ENCODE measurements around the gene ZFP14.
A peak's percentile ranks its signal among the peaks of the same experiment; 100 is the strongest.

Gene ZFP14

DNA sequence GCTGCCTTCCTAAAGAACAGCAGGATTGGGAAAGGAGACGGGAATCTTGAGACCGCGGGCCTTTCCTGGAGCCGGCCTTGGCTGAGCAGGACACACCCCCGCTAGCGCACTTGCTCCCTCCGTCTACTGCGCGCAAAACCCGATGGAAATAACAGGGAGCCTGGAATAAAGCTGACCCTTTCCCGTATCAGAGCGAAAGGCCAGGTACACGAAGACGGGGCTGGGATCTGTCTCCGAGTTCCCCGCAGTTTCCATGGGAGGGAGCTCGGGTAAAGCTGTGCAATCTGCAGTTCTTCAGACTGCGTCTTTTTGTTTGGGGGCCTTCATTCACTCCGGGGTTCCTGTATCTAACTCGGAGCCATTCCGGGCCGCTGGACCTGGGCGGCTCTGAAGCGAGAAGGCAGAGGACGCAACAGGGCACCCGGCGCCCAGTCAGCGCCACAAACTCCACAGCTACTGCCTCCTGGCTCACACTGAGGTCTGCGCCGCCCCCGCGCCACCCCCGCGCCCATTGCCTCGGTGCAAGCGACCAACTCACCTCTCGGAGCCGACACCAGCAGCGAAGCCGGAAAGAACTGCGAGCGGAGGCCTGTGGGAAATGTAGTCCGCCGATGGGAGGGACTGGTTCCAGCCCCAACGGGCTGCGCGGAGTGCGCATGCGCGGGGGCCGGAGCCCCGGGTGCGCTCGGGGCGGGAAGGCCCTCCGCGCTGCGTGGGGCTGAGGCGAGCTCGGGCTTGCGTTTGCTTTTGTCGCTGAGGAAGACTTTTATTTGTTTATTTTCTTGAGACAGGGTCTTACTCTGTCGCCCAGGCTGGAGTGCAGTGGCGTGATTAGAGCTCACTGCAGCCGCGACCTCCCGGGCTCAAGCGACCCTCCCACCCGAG, at the start of gene ZFP14:
ZFP14 (minus strand) TSS at position 577 of the 885 bp plus-strand sequence. CDS start 11,309 bp downstream, outside the sequence.
- DNase-seq, result peak; percentile 93

DNA sequence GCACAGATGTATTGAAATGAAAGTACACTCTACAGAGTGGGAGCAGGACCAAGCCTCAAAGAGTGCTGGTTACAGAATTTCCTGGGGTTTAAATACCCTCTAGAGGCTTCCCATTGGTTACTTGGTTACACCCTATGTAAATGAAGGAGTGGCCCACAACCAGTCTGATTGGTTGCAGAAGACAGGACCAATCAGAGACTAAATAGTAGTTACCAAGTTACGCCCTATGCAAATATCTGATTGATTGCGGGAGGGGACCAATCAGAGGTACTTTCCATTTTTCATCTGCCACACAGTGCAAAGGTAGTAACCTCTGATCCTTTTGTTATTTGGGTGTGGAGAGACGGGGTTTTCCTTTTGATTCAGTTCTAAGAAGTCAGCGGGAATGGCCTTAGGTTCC, 44.9 kb upstream of the ZFP14 start:
- DNase-seq, result no peak

DNA sequence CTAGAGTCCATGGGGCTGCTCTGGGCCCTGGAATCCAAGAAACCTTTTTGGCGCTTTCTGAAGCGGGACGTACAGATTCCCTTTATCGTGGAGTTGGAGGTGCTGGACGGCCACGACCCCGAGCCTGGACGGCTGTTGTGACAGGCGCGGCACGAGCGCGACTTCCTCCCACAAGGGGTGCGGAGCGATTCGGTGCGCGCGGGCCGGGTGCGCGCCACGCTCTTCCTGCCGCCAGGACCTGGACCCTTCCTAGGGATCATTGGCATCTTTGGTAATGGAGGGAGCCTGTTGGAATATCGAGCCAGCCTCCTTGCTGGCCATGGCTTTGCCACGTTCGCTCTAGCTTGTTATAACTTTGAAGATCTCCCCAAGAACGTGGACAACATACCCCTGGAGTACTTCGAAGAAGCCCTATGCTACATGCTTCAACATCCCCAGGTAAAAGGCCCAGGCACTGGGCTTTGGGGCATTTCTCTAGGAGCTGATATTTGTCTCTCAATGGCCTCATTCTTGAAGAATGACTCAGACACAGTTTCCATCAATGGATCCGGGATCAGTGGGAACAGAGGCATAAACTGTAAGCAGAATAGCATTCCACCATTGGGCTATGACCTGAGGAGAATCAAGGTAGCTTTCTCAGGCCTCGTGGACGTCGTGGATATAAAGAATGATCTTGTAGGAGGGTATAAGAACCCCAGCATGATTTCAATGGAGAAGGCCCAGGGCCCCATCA, 42.9 kb upstream of the ZFP14 start:
- DNase-seq, result no peak

DNA sequence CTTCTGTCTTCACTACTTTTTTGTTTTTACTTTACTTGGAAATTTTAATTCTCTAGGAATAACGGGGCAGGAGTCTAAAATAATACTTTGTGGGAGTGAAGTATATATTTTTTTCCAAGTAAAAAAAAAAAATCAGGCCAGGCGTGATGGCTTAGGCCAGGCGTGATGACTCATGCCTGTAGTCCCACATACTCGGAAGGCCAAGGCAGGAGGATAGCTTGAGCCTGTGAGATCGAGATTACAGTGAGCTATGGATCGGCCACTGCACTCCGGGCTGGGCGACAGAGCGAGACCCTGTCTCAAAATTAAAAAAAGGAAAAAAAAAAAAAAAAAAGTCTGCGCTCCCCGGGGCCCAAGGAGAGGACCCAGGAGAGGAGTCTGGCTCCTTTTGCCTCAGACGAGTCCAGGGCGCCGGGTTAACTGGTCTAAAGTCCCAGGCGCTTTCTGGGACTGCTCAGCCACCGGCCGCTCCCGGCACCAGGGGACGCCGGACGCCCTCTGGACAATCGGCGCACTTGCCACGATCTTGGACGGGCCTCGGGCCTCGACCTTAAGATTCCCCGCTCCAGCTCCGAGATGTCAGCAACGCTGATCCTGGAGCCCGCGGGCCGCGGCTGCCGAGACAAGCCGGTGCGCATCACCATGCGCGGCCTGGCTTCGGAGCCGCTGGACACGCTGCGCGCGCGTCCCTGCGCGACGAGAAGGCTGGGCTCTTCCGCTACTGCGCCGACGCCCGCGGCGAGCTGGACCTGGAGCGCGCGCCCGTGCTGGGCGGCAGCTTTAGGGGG, 42.2 kb upstream of the ZFP14 start:
- no peak for DNase-seq

DNA sequence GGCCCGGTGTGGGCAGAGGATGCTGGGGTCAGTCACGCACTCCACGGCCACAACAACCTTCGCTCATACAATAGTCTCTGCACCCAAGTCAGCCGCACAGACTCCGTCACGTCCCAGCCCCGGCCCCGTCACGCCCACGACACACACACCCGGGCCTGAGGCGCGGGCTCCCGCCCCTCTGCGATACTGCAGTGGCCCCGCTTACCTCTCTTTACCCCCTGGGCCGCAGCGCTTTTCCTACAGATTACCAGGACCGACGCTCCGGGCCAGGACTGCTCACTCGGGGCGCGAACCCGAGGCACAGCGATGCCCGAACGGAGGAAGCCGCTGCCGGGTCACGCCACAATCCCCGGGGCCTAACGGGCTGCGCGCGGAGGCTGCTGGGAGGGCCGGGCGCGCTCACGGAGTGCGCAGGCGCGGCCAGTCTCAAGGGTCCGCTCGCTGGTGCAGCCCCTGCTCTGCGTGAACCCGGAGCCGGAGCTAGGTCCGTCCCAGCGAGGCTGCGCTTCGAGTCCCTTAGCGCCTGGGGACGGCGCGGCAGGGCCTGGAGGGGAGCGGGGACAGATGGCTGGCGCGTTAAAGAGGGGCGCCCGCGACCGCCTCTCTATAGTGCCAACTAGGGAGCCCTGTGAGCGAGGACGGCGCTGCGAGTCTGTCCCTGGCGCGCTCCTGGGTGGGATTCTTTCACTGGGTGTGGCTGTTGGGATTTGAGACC, 39.4 kb upstream of the ZFP14 start, which contains the start of gene ZFP82:
ZFP82 (minus strand) TSS at position 358 of the 715 bp plus-strand sequence. CDS start 8,855 bp downstream, outside the sequence.
- DNase-seq, result peak; percentile 65

DNA sequence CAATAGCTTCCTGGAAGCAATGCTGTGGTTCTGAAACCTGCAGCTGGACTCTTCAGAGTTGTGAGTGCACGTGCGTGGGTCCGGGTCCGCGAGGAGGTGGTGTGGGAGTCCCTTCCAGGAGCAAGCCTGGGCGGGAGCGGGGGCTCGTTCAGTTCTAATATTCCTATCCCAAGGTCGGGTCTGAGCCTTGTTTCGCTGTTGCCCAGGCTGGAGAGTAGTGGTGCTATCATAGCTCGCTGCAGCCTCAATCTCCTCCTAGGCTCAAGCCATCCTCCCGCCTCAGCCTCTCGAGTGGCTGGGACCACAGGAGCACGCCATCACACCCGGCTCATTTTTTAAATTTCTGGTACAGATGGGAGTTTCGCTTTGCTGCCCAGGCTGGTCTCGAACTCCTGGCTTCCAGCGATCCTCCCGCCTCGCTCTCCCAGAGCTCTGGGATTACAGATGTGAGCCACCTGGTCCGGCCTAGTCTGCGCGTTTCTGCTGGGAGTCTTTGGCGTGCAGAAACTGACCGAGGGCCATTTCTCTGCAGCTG, 38.8 kb upstream of the ZFP14 start:
- DNase-seq, result no peak

DNA sequence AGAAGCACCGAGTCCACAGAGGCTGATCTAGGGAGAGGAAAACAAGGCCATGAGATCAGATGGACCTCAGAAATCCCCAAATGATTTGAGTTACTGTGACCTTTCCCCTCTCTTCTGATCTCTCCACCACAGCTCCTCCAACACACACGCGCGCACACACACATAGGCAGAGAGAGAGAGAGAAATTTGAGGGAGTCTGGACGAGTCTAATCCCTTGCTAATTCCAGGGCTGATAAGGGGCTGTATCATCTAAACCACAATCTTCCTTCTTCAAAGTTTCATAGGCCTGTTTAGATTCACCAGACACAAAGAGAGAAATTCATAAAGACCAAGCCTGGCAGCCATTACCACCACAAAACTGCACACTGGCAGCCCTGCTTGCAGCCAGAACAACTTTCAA, 30.8 kb upstream of the ZFP14 start:
- no peak for DNase-seq

DNA sequence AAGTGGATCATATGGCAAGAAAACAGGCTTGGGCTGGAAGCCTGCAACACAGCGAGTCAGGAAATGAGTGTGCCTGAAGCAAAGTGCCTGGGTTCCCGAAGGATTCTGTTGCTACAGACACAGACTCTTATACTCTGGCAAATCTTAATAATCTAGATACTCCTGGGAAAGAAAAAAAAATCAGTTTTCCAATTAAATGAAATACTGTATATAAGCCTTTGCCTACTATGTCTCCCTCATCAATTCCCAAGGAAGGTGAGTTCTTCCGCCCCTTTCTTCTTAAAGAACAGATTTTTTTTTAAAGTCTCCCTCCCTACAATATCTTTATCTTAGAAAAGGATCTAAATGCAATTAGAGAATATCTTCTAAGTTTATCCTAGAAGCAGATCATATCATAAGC, 29.1 kb upstream of the ZFP14 start:
- no peak for DNase-seq

DNA sequence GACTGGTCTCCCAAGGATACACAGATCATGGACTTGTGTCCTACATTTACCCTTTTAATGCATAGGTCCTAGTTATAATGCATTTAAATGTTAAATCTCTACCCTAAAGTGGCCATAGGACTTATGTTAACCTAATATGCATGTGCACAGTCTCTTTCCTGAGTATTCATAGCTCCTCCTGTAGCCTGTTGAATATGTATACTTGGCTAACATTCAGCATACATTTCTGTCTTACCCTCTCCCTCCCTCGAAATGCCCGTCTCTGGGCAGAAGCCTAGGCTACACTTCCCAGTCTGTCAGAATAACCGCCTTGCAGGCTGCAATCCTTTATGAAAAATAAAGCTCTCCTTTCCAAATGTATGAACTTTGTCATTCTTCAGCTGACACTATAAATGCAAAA, 25.5 kb upstream of the ZFP14 start:
- DNase-seq, result no peak

DNA sequence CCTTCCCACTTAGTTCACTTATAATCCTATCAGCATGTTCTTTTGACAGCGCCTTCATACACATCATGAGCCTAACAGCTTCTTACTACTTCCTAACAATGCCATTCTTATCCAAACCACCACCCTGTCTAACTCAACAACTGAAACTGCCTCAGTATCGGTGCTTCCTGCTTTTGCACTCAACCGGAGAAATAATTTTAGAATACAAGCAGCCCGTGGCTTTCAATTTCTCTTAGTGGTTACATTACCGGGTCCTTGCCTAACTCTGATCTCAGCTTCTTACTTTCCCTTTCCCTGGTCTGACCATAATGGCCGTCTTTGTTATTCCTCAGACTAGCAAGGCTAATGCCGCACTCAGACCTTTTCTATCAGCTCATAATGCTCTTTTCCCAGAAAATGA, 22.5 kb upstream of the ZFP14 start:
- no peak for DNase-seq

DNA sequence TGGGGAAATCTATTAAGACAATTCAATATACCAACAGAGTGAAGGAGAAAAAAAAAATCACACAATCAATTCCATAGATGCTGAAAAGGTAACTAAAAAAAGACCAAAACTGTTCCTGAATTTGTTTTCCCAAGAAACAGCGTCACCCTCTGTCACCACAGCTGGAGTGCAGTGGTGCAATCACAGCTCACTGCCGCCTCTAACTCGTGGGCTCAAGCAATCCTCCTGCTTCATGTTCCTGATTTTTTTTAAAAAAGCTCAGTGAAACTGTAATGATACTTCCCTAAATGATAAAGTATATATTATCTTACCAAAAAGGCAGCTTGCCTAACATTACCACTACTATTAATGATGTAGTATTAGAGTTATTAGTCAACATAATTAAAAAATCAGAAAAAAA, 19.6 kb upstream of the ZFP14 start:
- no peak for DNase-seq

DNA sequence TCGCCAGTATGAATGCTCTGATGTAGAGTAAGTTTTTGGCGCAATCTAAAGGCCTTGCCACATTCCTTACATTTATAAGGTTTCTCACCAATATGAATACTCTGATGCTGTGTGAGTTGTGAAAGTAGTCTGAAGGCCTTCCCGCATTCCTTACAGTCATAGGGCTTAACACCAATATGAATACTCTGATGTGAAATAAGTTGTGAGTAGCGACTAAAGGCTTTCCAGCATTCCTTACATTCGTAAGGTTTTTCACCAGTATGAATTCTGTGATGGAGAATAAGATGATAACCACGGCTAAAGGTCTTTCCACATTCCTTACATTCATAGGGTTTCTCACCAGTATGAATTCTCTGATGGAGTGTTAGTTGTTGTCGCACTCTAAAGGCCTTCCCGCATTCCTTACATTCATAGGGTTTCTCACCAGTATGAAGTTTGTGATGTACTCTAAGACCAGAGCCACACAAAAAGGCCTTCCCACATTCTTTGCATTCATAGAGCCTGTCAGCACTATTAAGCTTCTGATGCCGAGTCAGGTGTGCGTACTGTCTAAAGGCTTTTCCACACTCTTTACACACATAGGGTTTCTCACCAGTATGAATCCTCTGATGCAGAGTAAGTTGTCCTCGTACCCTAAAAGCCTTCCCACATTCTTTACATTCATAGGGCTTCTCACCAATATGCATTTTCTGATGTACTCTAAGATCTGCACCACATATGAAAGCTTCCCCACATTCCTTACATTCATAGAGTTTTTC, 14.1 kb upstream of the ZFP14 start:
- no peak for DNase-seq

DNA sequence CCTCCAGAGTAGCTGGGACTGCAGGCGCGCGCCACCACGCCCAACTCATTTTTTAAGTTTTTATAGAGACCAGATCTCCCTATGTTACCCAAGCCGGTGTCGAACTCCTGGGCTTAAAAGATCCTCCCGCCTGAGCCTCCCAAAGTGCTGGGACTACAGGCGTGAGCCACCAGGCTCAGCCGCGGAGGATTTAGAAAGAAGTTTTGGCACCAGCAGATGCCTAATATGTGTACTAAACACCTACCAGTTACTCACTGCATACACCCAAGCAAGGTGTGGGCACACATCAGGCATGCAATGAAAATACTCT, 464 bp upstream of the ZFP14 start:
- no peak for DNase-seq

DNA sequence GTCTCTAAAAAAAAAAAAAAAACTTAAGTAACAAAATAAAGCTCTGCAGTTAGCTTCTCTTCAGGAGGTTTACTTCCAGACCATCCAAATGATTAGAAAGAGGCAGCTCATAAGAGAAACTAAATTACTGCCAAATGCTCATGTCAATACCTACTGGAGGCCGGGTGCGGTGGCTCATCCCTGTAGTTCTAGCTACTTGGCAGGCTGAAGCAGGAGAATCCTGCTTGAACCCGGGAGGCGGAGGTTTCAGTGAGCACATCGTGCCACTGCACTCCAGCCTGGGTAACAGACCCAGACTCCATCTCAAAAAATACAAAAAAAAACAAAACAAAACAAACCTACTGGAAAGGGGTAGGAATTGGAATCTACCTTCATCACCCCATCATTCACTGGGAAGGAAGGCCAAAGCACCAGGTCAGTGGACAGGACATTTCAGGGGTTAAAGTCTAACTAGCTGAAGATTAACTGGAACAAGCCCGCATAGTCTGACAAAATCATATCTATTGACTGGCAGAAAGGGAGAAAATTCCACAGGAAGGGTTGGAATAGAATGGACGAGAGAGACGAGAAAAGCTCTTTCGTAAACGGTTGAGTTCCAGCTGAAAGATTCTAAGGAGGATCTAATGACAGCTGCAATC, 1.3 kb downstream of the ZFP14 start:
- no peak for DNase-seq

DNA sequence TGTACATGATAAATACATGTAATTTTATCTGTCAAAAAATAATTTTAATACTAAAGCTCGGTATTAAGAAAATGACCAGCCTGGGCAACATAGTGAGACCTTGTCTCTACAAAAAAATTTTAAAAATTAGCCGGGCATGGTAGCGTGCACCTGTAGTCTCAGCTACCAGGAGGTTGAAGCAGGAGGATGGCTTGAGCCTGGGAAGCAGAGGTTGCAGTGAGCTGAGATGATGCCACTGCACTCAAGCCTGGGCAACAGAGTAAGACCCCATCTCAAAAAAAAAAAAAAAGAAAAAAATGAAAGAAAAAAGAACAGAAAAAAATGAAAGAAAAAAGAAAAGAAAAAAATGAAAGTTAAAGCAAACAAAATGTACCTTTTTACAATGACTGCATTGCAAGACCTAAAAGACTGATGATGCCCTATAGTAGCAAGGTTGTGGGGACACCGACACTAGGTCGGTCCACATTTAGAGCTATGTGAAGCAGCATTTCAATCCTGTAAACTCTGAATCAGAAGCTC, 5.3 kb downstream of the ZFP14 start:
- no peak for DNase-seq

DNA sequence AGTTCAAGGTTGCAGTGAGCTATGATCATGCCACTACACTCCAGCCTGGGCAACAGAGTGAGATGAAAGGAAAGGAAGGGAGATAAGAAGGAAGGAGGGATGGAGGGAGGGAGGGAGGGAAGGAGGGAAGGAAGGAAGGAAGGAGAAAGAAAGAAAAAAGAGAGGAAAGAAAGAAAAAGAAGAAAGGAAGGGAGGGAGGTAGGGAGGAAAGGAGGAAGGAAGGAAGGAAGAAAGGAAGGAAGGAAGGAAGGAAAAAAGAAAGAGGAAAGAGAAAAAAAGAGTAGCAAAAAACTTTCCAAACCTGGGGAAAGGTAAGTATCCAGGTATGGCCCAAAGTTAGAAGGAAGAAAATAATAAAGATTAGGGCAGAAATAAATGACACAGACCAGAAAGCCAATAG, 7.1 kb downstream of the ZFP14 start:
- DNase-seq, result no peak

DNA sequence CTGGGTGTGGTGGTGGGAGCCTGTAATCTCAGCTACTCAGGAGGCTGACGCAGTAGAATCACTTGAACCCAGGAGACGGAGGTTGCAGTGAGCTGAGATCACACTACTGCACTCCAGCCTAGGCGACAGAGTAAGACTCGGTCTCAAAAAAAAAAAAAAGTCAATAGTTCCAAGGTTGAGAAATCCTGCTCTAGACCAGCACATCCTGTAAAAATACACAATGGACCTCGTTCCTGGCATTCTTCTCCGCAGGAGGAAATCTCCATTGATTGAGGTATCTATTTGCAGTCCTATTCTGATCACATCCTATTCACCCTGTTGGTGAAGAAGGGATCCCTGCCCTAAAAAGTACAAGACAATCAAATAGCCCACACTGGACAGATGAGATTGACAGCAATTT, 15.2 kb downstream of the ZFP14 start:
- DNase-seq, result no peak

DNA sequence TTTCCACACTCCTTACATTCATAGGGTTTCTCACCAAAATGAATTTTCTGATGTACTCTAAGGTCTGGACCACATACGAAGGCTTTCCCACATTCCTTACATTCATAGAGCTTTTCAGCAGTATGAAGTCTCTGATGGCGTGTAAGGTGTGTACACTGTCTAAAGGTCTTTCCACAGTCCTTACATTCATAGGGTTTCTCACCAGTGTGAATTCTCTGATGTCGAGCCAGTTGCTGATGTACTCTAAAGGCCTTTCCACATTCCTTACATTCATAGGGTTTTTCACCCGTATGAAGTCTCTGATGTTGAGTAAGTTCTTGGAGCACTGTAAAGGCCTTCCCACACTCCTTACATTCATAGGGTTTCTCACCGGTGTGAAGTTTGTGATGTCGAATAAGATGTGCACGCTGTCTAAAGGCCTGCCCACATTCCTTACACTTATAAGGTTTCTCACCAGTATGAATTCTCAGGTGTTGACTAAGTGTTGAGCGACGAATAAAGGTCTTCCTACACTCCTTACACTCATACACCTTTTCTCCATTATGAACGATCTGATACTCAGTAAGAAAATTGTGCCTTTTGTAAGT, 38.1 kb downstream of the ZFP14 start:
- DNase-seq, result no peak

DNA sequence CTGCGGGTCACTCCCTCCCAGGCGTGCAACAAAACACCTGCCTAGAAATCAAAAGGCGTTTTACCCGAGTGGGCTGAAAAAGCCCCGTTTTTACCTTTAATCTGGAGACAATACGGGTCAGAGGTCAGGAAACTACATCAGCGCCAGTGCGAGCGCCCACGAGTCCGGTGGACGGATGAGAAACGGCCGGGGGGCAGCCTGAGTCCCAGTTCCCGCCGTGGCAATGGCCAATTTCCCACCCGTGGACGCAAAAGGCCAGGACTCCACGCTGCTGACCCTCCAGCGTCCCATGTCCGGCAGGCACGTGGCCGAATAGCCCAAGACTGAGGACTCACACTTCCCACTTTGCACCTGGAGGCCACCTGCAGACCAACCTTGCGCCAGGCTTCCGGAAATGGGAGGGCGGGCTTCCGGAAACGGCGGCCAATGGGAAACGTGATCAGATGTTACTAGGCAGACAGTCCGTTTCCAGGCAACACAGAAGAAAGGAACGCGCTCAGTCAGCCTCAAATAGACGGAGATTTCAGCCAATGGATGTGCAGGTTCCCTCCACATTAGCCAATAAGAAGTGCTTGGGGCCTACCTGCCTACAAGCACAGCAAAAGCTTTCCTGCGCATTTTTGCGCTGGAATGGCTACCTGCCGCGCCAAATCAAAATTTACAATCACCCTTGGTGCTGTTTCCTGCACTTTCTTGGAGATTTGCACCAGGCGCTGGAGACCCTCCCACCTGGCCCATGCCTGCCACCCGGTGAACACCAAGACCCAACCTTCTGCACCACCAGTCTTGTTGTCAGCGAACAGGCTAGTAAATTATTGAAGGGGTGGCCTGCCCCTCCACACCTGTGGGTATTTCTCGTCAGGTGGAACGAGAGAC, 47.4 kb downstream of the ZFP14 start:
- peak; percentile 26 for DNase-seq

DNA sequence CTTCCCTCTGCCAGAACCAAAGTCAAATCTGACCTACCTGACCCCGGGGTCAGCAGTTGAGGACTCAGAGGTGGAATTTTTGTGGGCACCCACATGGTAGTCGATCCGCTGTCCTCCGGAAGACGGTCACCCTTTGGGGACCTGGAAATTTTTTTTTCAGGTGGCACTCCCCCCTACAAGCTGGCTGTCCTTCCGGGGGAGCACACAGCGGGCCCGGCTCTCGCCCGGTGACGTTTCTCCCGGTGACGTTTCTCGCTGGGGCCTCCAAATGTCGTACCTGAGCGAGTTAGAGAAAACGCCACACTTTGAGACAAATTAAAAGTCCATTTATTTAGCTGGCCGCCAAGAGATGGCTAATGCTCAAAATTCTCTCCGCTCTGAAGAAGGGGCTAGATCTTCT, 48.8 kb downstream of the ZFP14 start:
- no peak for DNase-seq

Data from activated CD4-positive, alpha-beta T cell treated with anti-CD3 and anti-CD28 coated beads for 1 hour (primary cell).